Tibial artery (tissue), 4 donors: Measurements from ENCODE around the gene IPO13.
A peak's percentile ranks its signal among the peaks of the same experiment; 100 is the strongest.

ENCODE experiments used
- DNase-seq, 2 donors: peaks; one replicate each; pipeline ENCODE4 v3.0.0-alpha.2; 2019
- H3K27ac ChIP-seq, 2 donors: fragments of 200-600 bp; sonication (generic) in 1 of 2; 1 replicate in 1 of 2; 2 replicates in 1 of 2; pipeline ENCODE4 v1.5.1; 2018 to 2019; ENCODE audit warnings: mild to moderate bottlenecking in 1 of 2
- H3K27me3 ChIP-seq, 2 donors: fragments of 200-600 bp; sonication (generic) in 1 of 2; one replicate each; pipeline versions ENCODE4 v1.5.1 to v1.6.0; 2016 to 2019
- H3K36me3 ChIP-seq, 3 donors: fragments of 200-600 bp; sonication (generic) in 2 of 3; one replicate each; pipeline ENCODE4 v1.5.1; 2016 to 2019; ENCODE audit warnings: mild to moderate bottlenecking in 2 of 3
- H3K4me1 ChIP-seq, 4 donors: fragments of 200-600 bp; sonication (generic) in 2 of 4; 1 replicate in 3 of 4; 2 replicates in 1 of 4; pipeline ENCODE4 v1.5.1; 2016 to 2019
- H3K4me3 ChIP-seq, 2 donors: fragments of 200-600 bp; sonication (generic) in 1 of 2; 1 replicate in 1 of 2; 2 replicates in 1 of 2; pipeline ENCODE4 v1.5.1; 2018 to 2019; ENCODE audit warnings: mild to moderate bottlenecking in 2 of 2
- H3K9me3 ChIP-seq, 3 donors: fragments of 200-600 bp; sonication (generic) in 1 of 3; one replicate each; pipeline ENCODE4 v1.5.1; 2016 to 2019
- intact Hi-C: fragments of 100-400 bp; cut with DNase I; formaldehyde crosslinking; loops from one replicate; pipeline ENCODE4 v1.15.0; 2023; ENCODE audit warnings: low total_unique reads
- TF ChIP-seq, protein P1 (sequence below), 2 experiments: fragments of 200-600 bp in 1 of 2; fragments of 450-650 bp in 1 of 2; IDR thresholded peaks; one replicate each; pipeline ENCODE4 v1.5.1; 2017 to 2019; ENCODE audit warnings: antibody characterized with exemption in 2 of 2, mild to moderate bottlenecking in 1 of 2, moderate library complexity in 1 of 2

Gene IPO13

DNA sequence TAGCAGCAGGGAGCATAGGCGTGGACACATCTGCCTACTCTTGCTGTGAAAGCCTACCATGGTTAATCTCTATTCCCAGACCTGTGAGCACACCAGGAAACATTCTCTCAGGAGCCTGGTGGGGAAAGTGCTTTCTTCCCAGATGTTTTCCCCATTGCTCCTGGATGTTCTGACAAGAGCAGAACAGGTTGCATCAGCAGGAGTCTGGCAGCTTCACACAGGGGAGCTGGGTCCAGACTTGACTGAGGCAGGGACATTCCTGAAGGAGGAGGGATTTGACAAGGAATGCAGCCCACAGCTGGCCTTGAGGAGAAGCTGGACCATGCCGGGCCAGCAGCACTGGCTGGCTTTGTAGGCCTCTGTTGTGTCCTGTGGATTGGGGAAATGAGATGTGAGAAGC lies 34.1 kb upstream of the IPO13 start:
- peaks cover 0 to 6% (median 4%) of the 10 kb centered on the region in 3 donors for H3K36me3 ChIP-seq
- no peak for DNase-seq
- no peaks in the 10 kb centered on the region for H3K4me1 ChIP-seq
- intact Hi-C loops: no loop called here
- no peaks in the 10 kb centered on the region for H3K9me3 ChIP-seq
- no peak overlapping the region for H3K27ac ChIP-seq
- H3K4me3 ChIP-seq: no peak overlapping the region
- TF ChIP-seq, protein P1, sequence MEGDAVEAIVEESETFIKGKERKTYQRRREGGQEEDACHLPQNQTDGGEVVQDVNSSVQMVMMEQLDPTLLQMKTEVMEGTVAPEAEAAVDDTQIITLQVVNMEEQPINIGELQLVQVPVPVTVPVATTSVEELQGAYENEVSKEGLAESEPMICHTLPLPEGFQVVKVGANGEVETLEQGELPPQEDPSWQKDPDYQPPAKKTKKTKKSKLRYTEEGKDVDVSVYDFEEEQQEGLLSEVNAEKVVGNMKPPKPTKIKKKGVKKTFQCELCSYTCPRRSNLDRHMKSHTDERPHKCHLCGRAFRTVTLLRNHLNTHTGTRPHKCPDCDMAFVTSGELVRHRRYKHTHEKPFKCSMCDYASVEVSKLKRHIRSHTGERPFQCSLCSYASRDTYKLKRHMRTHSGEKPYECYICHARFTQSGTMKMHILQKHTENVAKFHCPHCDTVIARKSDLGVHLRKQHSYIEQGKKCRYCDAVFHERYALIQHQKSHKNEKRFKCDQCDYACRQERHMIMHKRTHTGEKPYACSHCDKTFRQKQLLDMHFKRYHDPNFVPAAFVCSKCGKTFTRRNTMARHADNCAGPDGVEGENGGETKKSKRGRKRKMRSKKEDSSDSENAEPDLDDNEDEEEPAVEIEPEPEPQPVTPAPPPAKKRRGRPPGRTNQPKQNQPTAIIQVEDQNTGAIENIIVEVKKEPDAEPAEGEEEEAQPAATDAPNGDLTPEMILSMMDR (IDR thresholded peaks at IDR 0.05): no peak
- H3K27me3 ChIP-seq: no peaks in the 10 kb centered on the region

GRCh38 chr1:43913051-43913501 lies 33.7 kb upstream of the IPO13 start:
- no peak overlapping the region for H3K4me3 ChIP-seq
- peaks cover 0 to 6% (median 3%) of the 10 kb centered on the region in 3 donors for H3K36me3 ChIP-seq
- H3K9me3 ChIP-seq: no peaks in the 10 kb centered on the region
- no peaks in the 10 kb centered on the region for H3K4me1 ChIP-seq
- no peaks in the 10 kb centered on the region for H3K27me3 ChIP-seq
- H3K27ac ChIP-seq: no peak overlapping the region
- intact Hi-C loops: no loop called here
- peak in 1 of 2 donors; percentile 28 for DNase-seq
- TF ChIP-seq, protein P1 (IDR thresholded peaks at IDR 0.05): no peak

GRCh38 chr1:43913666-43914360 lies 32.9 kb upstream of the IPO13 start:
- H3K4me3 ChIP-seq: no peak overlapping the region
- no peak for DNase-seq
- H3K27ac ChIP-seq: no peak overlapping the region
- H3K27me3 ChIP-seq: no peaks in the 10 kb centered on the region
- intact Hi-C loops: no loop called here
- peaks cover 0 to 6% (median 3%) of the 10 kb centered on the region in 3 donors for H3K36me3 ChIP-seq
- no peaks in the 10 kb centered on the region for H3K9me3 ChIP-seq
- no peaks in the 10 kb centered on the region for H3K4me1 ChIP-seq
- TF ChIP-seq, protein P1 (IDR thresholded peaks at IDR 0.05): no peak

- no peaks in the 10 kb centered on the region for H3K9me3 ChIP-seq
- no peaks in the 10 kb centered on the region for H3K27me3 ChIP-seq
- TF ChIP-seq, protein P1 (IDR thresholded peaks at IDR 0.05): no peak
- H3K4me1 ChIP-seq: no peaks in the 10 kb centered on the region
- no peak overlapping the region for H3K4me3 ChIP-seq
- intact Hi-C loops: no loop called here
- H3K36me3 ChIP-seq: peaks cover 0 to 6% (median 4%) of the 10 kb centered on the region in 3 donors
- DNase-seq: no peak
- H3K27ac ChIP-seq: no peak overlapping the region
These were observed 31.9 kb upstream of the IPO13 start for GRCh38 chr1:43914576-43915525.

DNA sequence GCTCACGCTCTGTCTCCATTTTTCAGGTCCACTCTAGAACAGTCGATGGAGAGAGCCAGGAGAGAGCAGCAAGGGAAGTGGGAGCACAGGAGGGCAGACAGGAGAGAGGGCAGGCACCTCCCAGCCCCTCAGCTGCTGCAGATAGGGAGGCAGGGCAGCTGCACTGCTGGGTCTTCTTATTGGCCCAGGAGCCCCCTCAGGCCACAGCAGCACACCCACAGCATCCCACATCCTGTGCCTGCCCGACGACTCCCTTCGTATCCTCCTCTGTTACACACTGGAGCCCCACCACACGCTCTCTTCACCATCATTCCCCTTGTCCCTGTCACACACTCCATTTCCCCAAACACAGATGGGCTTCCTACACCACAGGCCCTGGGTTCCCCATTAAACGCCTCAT lies 26.8 kb upstream of the IPO13 start:
- TF ChIP-seq, protein P1 (IDR thresholded peaks at IDR 0.05): no peak
- Histone ChIP-seq H3K4me3 (no peak overlapping the region), H3K36me3 (peaks cover 0 to 19% (median 0%) of the 10 kb centered on the region in 3 donors), H3K27me3 (no peaks in the 10 kb centered on the region), H3K27ac (no peak overlapping the region), H3K9me3 (no peaks in the 10 kb centered on the region), H3K4me1 (no peaks in the 10 kb centered on the region)
- intact Hi-C loops: no loop called here
- no peak for DNase-seq
